ENCODE data around the gene FAM47B. TPM values are rescaled to one million over a fixed set of nuclear protein-coding genes. Genes with fewer than 3 reads are reported as not detected.

Gene FAM47B
- total RNA-seq (2021; fragmentation: NEBNext Ultra II Directional; extraction: Animal tissue kit (Norgen Biotek cat#: 25700)) (not detected in 2 replicates), polyA plus RNA-seq (2011; rRNA removed) (not detected in 2 replicates), polyA minus RNA-seq (2011; rRNA and poly(A)+ RNA removed) (not detected in 2 replicates)
- polyA plus RNA-seq (2011; cell fraction: cytosol; rRNA removed) = not detected
- polyA plus RNA-seq (2011; cell fraction: nucleus; rRNA removed) = not detected
- not detected in 4 replicates for polyA plus RNA-seq (2012, experiment 1 of 2)
- not detected for polyA plus RNA-seq (2012, experiment 2 of 2)
- polyA plus RNA-seq (2013, experiment 1 of 2) = not detected
- not detected for polyA plus RNA-seq (2013, experiment 2 of 2)
- polyA minus RNA-seq (2011; cell fraction: cytosol; rRNA and poly(A)+ RNA removed) = not detected
- polyA minus RNA-seq (2011; cell fraction: nucleus; rRNA and poly(A)+ RNA removed) = not detected
- long read RNA-seq, experiment 1 = 0 reads
- long read RNA-seq, experiment 2 = 0 reads

GRCh38 chrX:34942496-34942895 lies at the start of gene FAM47B:
TSS of gene FAM47B (plus strand) at chrX:34942796. CDS start at chrX:34942832, 36 bp downstream.
- no peaks in the 10 kb centered on the region; a peak in 1 of 4 replicates for H3K9me3 ChIP-seq (ENCODE audit: insufficient read depth in 2 of 2, low read depth in 1 of 2, low read length in 1 of 2)
- H3K4me2 ChIP-seq (ENCODE audit: insufficient read depth in 1 of 2, low read depth in 2 of 2, low read length in 2 of 2) = no peak within 1 kb of the TSS
- H3K9ac ChIP-seq (replicated peaks in 1 of 4; ENCODE audit: extremely low read depth in 1 of 4, low read depth in 3 of 4, low read length in 3 of 4) = no peak within 1 kb of the TSS
- H3K23me2 ChIP-seq (ENCODE audit: low read depth, low read length) = no peaks in the 10 kb centered on the region; the same call in 1 of the 2 replicates
- H2AK5ac ChIP-seq (ENCODE audit: low read depth, low read length) = no peak within 1 kb of the TSS
- no peaks in the 10 kb centered on the region for H3K79me2 ChIP-seq (ENCODE audit: control insufficient read depth in 1 of 2, insufficient read depth in 2 of 2, low read length in 2 of 2)
- H2AFZ ChIP-seq (ENCODE audit: low read length) = no peak within 1 kb of the TSS
- H3K4ac ChIP-seq (replicated peaks; ENCODE audit: insufficient read length, low read depth, low read length) = no peak within 1 kb of the TSS
- H2BK20ac ChIP-seq (ENCODE audit: low read length) = no peak within 1 kb of the TSS
- DNase-seq (ENCODE audit: low read depth in 1 of 2, low spot score in 2 of 2) (no peak), FAIRE-seq (no peak)
- no peak within 1 kb of the TSS for H2BK15ac ChIP-seq (ENCODE audit: low read length)
- no peak within 1 kb of the TSS for H3K14ac ChIP-seq (ENCODE audit: insufficient read length)
- no peaks in the 10 kb centered on the region for H3K36me3 ChIP-seq (ENCODE audit: control insufficient read depth in 2 of 4, insufficient read depth in 4 of 4, low read length in 3 of 4)
- H3K56ac ChIP-seq (replicated peaks; ENCODE audit: insufficient read length, low read depth, low read length) = no peak within 1 kb of the TSS
- H3K27ac ChIP-seq (ENCODE audit: low read depth, low read length) = no peak within 1 kb of the TSS
- no peak within 1 kb of the TSS for H4K91ac ChIP-seq (replicated peaks; ENCODE audit: insufficient read length, low read length)
- CTCF ChIA-PET (ENCODE audit: partially characterized antibody) = no interaction called here
- H4K5ac ChIP-seq (ENCODE audit: insufficient read length, low read depth, low read length) = no peak within 1 kb of the TSS
- 87% methylated on average over 6 of the region's 11 CpGs; no CpG with 5 or more reads in 1 of the 2 experiments for WGBS, 2 experiments (ENCODE audit: extremely low coverage in 1 of 2, insufficient coverage in 1 of 2, insufficient read length in 1 of 2, insufficient replicate concordance in 2 of 2, low coverage in 1 of 2, low lambda C conversion rate in 2 of 2, missing lambda C conversion rate in 1 of 2)
- H4K20me1 ChIP-seq (replicated peaks in 1 of 2; ENCODE audit: control insufficient read depth in 1 of 2, insufficient read depth in 2 of 2, low read length in 2 of 2) = no peaks in the 10 kb centered on the region
- H3K27me3 ChIP-seq (replicated peaks in 1 of 4; ENCODE audit: control insufficient read depth in 3 of 4, extremely low read depth in 1 of 4, insufficient read depth in 3 of 4, low read length in 3 of 4) = no peaks in the 10 kb centered on the region
- no peak within 1 kb of the TSS for H2BK5ac ChIP-seq (ENCODE audit: low read depth, low read length)
- H3K79me1 ChIP-seq (ENCODE audit: low read depth, low read length) = no peaks in the 10 kb centered on the region
- POLR2A ChIA-PET (ENCODE audit: partially characterized antibody) = no interaction called here
- no peak within 1 kb of the TSS for H2BK12ac ChIP-seq (ENCODE audit: low read depth, low read length)
- H3K18ac ChIP-seq (ENCODE audit: extremely low read depth, low read length) = no peak within 1 kb of the TSS
- H3K23ac ChIP-seq (ENCODE audit: insufficient read length) = no peak within 1 kb of the TSS
- no peaks in the 10 kb centered on the region for H3K4me1 ChIP-seq (replicated peaks in 1 of 4; ENCODE audit: control insufficient read depth in 3 of 4, insufficient read depth in 4 of 4, low read length in 3 of 4)
- no peak within 1 kb of the TSS for H3K4me3 ChIP-seq (ENCODE audit: extremely low read depth in 1 of 4, insufficient read depth in 2 of 4, low read depth in 3 of 4, low read length in 4 of 4)
- TF ChIP-seq GABPA (IDR thresholded peaks at IDR 0.05; ENCODE audit: borderline replicate concordance, insufficient read depth, low read length) (no peak), CBX5 (IDR thresholded peaks at IDR 0.05; ENCODE audit: low read depth, low read length) (no peak), CBX8 (IDR thresholded peaks at IDR 0.05; ENCODE audit: borderline replicate concordance, low read depth, low read length) (no peak), GTF2F1 (IDR thresholded peaks at IDR 0.05; ENCODE audit: borderline replicate concordance, low read depth, low read length) (no peak)
- H2BK120ac ChIP-seq (replicated peaks; ENCODE audit: low read depth, low read length) = no peak within 1 kb of the TSS
- no peak within 1 kb of the TSS for H4K8ac ChIP-seq (ENCODE audit: extremely low read depth, insufficient read depth, low read length)
